AG04450 (cell line): ENCODE data around the gene UGT1A3. TPM values are rescaled to one million over a fixed set of nuclear protein-coding genes. Genes with fewer than 3 reads are reported as not detected.

Source experiments
- CTCF ChIA-PET: fragments of 300-600, 350-600 bp; formaldehyde crosslinking; extraction: SDS; loops from one replicate; lab custom pipeline; 2022; ENCODE audit warnings: antibody characterized with exemption, inconsistent platforms; lab: Charles Lee
- POLR2A ChIA-PET: fragments of 350-600 bp; formaldehyde crosslinking; extraction: SDS; loops from one replicate; lab custom pipeline; 2021; ENCODE audit warnings: antibody characterized with exemption, inconsistent platforms; lab: Yijun Ruan, JAX
- DNase-seq: peaks from one replicate; pipeline ENCODE4 v3.0.0-alpha.2; 2011; ENCODE audit warnings: low read depth, low spot score
- H3K27ac ChIP-seq: one replicate; pipeline ENCODE4 v1.5.1; 2012; ENCODE audit warnings: low read depth, low read length, control low read depth
- H3K27me3 ChIP-seq: one replicate; pipeline ENCODE4 v1.6.0; 2012; ENCODE audit warnings: low read length; ENCODE audit not compliant: control insufficient read depth, insufficient read depth
- H3K4me3 ChIP-seq: 2 replicates; pipeline ENCODE4 v1.5.1; 2011; ENCODE audit warnings: mild to moderate bottlenecking, low read depth, low read length, control low read depth
- H3K9me3 ChIP-seq: 2 replicates; pipeline ENCODE4 v1.5.1; 2012; ENCODE audit warnings: low read length; ENCODE audit not compliant: control insufficient read depth, insufficient read depth
- polyA plus RNA-seq: library from polyadenylated mRNA; depleted of rRNA; stranded (reverse); fragments of >200 nt; gene quantifications from 2 replicates; pipeline ENCODE4 v1.2.3, GENCODE V29; 2011
- TF ChIP-seq, protein P1 (sequence below): IDR thresholded peaks from 2 replicates; pipeline ENCODE4 v1.5.1; 2011; ENCODE audit warnings: low read depth, low read length, control low read depth, inconsistent platforms

UGT1A3 gene
- polyA plus RNA-seq, 1 experiment, result not detected

- DNase-seq, result no peak
- Histone ChIP-seq H3K9me3 (peaks cover 13% of the 10 kb centered on the region), H3K27ac (no peak overlapping the region), H3K4me3 (no peak overlapping the region), H3K27me3 (peaks cover 4% of the 10 kb centered on the region)
- CTCF ChIA-PET, result no interaction called here
- POLR2A ChIA-PET, result no interaction called here
- TF ChIP-seq, protein P1, sequence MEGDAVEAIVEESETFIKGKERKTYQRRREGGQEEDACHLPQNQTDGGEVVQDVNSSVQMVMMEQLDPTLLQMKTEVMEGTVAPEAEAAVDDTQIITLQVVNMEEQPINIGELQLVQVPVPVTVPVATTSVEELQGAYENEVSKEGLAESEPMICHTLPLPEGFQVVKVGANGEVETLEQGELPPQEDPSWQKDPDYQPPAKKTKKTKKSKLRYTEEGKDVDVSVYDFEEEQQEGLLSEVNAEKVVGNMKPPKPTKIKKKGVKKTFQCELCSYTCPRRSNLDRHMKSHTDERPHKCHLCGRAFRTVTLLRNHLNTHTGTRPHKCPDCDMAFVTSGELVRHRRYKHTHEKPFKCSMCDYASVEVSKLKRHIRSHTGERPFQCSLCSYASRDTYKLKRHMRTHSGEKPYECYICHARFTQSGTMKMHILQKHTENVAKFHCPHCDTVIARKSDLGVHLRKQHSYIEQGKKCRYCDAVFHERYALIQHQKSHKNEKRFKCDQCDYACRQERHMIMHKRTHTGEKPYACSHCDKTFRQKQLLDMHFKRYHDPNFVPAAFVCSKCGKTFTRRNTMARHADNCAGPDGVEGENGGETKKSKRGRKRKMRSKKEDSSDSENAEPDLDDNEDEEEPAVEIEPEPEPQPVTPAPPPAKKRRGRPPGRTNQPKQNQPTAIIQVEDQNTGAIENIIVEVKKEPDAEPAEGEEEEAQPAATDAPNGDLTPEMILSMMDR, result no peak
Measured at GRCh38 chr2:233754872-233755611, 26.2 kb downstream of the UGT1A3 start.

- no peak for DNase-seq
- peaks cover 6% of the 10 kb centered on the region; the same call in 1 of the 2 replicates for H3K9me3 ChIP-seq
- peaks cover 4% of the 10 kb centered on the region for H3K27me3 ChIP-seq
- H3K27ac ChIP-seq, result no peak overlapping the region
- H3K4me3 ChIP-seq, result no peak overlapping the region
- TF ChIP-seq, protein P1, result no peak
- ChIA-PET CTCF (no interaction called here), POLR2A (no interaction called here)
Measured at GRCh38 chr2:233756429-233757081, 27.7 kb downstream of the UGT1A3 start.

- Histone ChIP-seq H3K27me3 (peaks cover 4% of the 10 kb centered on the region), H3K4me3 (no peak overlapping the region), H3K9me3 (peaks cover 6% of the 10 kb centered on the region; the same call in 1 of the 2 replicates), H3K27ac (no peak overlapping the region)
- CTCF ChIA-PET, result no interaction called here
- POLR2A ChIA-PET, result no interaction called here
- TF ChIP-seq, protein P1, result no peak
- DNase-seq, result no peak
Measured at GRCh38 chr2:233758141-233758540, 29.3 kb downstream of the UGT1A3 start.

DNA sequence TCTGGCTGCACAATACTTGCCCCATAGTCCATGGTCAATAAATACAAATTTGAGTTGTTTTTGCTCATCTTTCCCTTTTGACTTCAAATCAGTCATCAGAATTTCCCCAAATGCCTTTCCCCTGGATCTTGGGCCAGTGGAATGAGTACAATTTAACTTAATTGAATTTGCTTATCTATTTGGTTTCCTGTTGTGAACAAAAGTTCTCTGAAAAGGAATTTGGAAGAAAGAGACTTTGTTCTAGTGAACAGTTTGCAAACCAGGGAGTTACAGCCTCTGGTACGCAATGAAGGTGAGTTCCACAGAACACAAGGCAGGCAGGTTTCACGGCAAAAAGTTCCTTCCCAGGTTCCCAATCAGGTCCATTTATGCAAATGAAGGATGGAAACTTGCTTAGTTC is 30.0 kb downstream of the UGT1A3 start:
- ChIA-PET POLR2A (no interaction called here), CTCF (no interaction called here)
- no peak for DNase-seq
- H3K27me3 ChIP-seq, result no peaks in the 10 kb centered on the region
- H3K9me3 ChIP-seq, result peaks cover 6% of the 10 kb centered on the region; the same call in 1 of the 2 replicates
- TF ChIP-seq, protein P1, result no peak
- H3K4me3 ChIP-seq, result no peak overlapping the region
- no peak overlapping the region for H3K27ac ChIP-seq

GRCh38 chr2:233760043-233760442 is 31.2 kb downstream of the UGT1A3 start, which contains the start of gene UGT1A1:
Gene UGT1A1 (plus strand): TSS chr2:233760270. CDS start chr2:233760288, 18 bp downstream.
- Histone ChIP-seq H3K4me3 (no peak within 1 kb of the TSS), H3K27ac (no peak within 1 kb of the TSS), H3K9me3 (peaks cover 3% of the 10 kb centered on the region; the same call in 1 of the 2 replicates), H3K27me3 (no peaks in the 10 kb centered on the region)
- POLR2A ChIA-PET, result no interaction called here
- DNase-seq, result no peak
- TF ChIP-seq, protein P1, result no peak
- CTCF ChIA-PET, result no interaction called here
